Stimulated activated memory B cell treated with anti-CD40 and anti-IgM and Interleukin-4, amounts not matched to agents 10 μg/mL and 1 μg/mL and 100 μg/mL, for 72 hours (primary cell): ENCODE measurements around the gene GIGYF2.

ENCODE experiments used
- ATAC-seq: fragments of 150-1000 bp; cut with Tn5 transposase; 2 replicates; pipeline ENCODE4 v1.10.0; 2021
- H3K27ac Mint-ChIP-seq: one replicate; pipeline ENCODE4 v1.8.0; 2022; ENCODE audit warnings: mild to moderate bottlenecking, mixed read lengths
- H3K27me3 Mint-ChIP-seq: one replicate; pipeline ENCODE4 v1.8.0; 2022; ENCODE audit warnings: mixed read lengths
- H3K36me3 Mint-ChIP-seq: one replicate; pipeline ENCODE4 v1.8.0; 2022; ENCODE audit warnings: mixed read lengths
- H3K4me1 Mint-ChIP-seq: one replicate; pipeline ENCODE4 v1.8.0; 2022; ENCODE audit warnings: mixed read lengths
- H3K4me3 Mint-ChIP-seq: one replicate; pipeline ENCODE4 v1.8.0; 2022; ENCODE audit warnings: mild to moderate bottlenecking, moderate library complexity, mixed read lengths
- H3K9me3 Mint-ChIP-seq: one replicate; pipeline ENCODE4 v1.8.0; 2022; ENCODE audit warnings: mixed read lengths

GIGYF2 gene, protein sequence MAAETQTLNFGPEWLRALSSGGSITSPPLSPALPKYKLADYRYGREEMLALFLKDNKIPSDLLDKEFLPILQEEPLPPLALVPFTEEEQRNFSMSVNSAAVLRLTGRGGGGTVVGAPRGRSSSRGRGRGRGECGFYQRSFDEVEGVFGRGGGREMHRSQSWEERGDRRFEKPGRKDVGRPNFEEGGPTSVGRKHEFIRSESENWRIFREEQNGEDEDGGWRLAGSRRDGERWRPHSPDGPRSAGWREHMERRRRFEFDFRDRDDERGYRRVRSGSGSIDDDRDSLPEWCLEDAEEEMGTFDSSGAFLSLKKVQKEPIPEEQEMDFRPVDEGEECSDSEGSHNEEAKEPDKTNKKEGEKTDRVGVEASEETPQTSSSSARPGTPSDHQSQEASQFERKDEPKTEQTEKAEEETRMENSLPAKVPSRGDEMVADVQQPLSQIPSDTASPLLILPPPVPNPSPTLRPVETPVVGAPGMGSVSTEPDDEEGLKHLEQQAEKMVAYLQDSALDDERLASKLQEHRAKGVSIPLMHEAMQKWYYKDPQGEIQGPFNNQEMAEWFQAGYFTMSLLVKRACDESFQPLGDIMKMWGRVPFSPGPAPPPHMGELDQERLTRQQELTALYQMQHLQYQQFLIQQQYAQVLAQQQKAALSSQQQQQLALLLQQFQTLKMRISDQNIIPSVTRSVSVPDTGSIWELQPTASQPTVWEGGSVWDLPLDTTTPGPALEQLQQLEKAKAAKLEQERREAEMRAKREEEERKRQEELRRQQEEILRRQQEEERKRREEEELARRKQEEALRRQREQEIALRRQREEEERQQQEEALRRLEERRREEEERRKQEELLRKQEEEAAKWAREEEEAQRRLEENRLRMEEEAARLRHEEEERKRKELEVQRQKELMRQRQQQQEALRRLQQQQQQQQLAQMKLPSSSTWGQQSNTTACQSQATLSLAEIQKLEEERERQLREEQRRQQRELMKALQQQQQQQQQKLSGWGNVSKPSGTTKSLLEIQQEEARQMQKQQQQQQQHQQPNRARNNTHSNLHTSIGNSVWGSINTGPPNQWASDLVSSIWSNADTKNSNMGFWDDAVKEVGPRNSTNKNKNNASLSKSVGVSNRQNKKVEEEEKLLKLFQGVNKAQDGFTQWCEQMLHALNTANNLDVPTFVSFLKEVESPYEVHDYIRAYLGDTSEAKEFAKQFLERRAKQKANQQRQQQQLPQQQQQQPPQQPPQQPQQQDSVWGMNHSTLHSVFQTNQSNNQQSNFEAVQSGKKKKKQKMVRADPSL (N-terminal part only)

DNA sequence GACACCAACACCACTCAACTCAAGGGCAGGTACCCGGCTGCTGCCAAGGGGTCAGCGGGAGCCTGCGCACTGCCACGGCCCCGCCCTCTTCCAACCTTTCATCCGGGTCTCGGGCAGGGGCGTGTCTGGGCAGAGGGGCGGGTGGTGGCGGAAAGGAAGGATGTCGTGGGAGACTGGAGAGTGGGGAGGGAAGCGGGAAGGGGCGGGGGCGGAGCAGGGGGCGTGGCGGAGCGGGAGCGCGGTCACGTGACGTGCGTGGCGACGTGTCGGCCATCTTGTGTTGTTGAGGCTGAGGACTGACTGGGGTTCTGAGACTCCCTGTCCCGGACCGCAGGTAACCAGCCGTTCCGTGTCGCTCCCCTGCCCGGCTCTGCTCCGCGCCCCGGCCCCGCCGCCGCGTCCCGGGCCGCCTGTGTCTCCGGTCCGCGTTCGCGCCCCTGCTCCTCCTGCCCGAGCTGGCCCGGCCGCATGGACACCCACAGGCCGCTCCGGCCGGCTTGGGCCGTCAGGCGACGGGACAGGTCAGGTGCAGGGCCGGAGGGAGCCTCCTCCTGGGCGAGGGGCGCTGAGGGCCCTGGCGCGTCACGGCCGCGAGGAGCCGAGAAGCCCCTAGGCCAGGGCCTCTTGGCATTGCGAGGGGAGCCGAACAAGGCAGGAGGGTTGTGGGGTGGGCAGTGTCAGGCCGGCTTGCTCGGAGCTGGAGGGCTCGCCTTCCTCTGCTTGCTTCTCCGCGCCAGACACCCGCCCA lies at the start of gene GIGYF2:
TSS of gene GIGYF2 (plus strand) at position 273 of the 748 bp plus-strand sequence. CDS start 37,867 bp downstream, outside the sequence.
- Mint-ChIP-seq H3K9me3 (peaks cover 5% of the 10 kb centered on the region), H3K36me3 (peaks cover 19% of the 10 kb centered on the region), H3K4me3 (peak within 1 kb of the TSS; percentile 96), H3K27ac (peak within 1 kb of the TSS; percentile 86), H3K4me1 (peaks cover 29% of the 10 kb centered on the region), H3K27me3 (no peaks in the 10 kb centered on the region)
- ATAC-seq: peak; percentile 95

DNA sequence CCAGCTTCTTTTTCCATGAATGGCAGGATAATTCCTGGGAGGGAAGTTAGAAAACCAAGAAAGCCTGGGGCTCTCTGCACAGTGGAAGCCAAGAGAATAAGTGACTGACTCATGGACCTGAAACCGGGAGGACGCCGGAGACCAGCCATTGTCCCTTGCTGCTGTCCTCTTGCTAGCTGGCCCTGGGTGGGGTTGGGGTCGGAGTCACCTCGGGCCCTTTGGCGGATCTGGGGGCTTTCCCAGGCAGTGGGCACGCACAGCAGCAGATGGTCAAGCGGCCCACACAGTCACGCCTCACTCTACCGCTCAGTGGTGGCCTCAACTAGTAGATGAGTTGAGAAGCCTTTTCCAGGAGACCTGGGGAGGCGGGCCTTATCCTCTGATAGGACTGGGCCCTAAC lies 48.1 kb upstream of the GIGYF2 start:
- no peak for ATAC-seq
- Mint-ChIP-seq H3K27ac (no peak overlapping the region), H3K27me3 (peaks cover 30% of the 10 kb centered on the region), H3K36me3 (no peaks in the 10 kb centered on the region), H3K9me3 (no peaks in the 10 kb centered on the region), H3K4me3 (no peak overlapping the region), H3K4me1 (no peaks in the 10 kb centered on the region)

DNA sequence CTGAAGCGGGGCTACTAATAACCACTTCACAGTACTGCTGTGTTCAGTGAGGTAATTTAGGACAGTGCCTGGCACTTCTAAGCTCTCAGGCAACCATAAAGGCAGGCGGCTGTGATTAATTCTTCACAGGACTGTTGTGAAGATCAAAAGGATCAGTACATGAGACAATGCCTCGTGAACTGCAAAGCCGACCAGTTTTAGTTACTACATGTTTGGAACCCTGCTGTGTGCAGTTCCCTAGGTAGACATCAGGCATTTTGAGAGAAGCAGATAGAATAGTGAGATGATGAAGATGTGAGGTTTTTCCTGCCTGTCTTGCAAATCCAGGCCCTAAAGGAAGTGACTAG lies 44.7 kb upstream of the GIGYF2 start:
- H3K4me3 Mint-ChIP-seq: no peak overlapping the region
- H3K4me1 Mint-ChIP-seq: no peaks in the 10 kb centered on the region
- no peak overlapping the region for H3K27ac Mint-ChIP-seq
- H3K9me3 Mint-ChIP-seq: no peaks in the 10 kb centered on the region
- peaks cover 18% of the 10 kb centered on the region for H3K27me3 Mint-ChIP-seq
- no peak for ATAC-seq
- H3K36me3 Mint-ChIP-seq: no peaks in the 10 kb centered on the region

- H3K9me3 Mint-ChIP-seq: no peaks in the 10 kb centered on the region
- no peak overlapping the region for H3K27ac Mint-ChIP-seq
- no peak overlapping the region for H3K4me3 Mint-ChIP-seq
- no peaks in the 10 kb centered on the region for H3K36me3 Mint-ChIP-seq
- no peaks in the 10 kb centered on the region for H3K4me1 Mint-ChIP-seq
- ATAC-seq: no peak
- H3K27me3 Mint-ChIP-seq: peaks cover 9% of the 10 kb centered on the region
Observed at GRCh38 chr2:232653441-232653840, 43.7 kb upstream of the GIGYF2 start.

GRCh38 chr2:232655392-232655791 lies 41.7 kb upstream of the GIGYF2 start:
- Mint-ChIP-seq H3K36me3 (no peaks in the 10 kb centered on the region), H3K9me3 (no peaks in the 10 kb centered on the region), H3K4me3 (no peak overlapping the region), H3K27ac (no peak overlapping the region), H3K27me3 (peaks cover 22% of the 10 kb centered on the region), H3K4me1 (no peaks in the 10 kb centered on the region)
- ATAC-seq: no peak

DNA sequence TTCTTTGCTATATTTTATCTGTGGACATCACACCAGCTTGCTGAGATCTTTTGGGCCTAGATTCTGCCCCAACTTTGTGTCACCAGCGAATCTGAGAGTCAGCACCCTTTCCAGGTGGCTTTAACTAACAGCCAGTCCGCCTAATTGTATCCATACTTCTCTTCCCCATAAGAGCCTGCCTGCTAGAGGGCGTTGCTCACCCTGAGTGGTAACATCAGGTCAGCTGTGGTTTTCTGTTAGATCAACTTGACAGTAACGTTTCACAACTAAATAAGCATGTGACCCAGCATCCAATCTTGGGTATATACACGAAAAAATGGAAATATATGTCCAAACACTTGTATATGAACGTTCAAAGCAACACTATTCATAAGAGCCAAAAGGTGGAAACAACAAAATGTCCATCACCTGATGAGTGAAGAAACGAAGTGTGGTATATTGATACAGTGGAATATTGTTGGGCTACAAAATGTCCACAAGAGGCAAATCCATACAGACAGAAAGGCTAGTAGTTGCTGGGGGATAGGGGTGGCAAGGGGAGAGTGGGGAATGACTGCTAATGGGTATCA lies 38.8 kb upstream of the GIGYF2 start:
- ATAC-seq: no peak
- no peak overlapping the region for H3K27ac Mint-ChIP-seq
- no peaks in the 10 kb centered on the region for H3K9me3 Mint-ChIP-seq
- no peaks in the 10 kb centered on the region for H3K36me3 Mint-ChIP-seq
- no peaks in the 10 kb centered on the region for H3K4me1 Mint-ChIP-seq
- peaks cover 22% of the 10 kb centered on the region for H3K27me3 Mint-ChIP-seq
- H3K4me3 Mint-ChIP-seq: no peak overlapping the region

DNA sequence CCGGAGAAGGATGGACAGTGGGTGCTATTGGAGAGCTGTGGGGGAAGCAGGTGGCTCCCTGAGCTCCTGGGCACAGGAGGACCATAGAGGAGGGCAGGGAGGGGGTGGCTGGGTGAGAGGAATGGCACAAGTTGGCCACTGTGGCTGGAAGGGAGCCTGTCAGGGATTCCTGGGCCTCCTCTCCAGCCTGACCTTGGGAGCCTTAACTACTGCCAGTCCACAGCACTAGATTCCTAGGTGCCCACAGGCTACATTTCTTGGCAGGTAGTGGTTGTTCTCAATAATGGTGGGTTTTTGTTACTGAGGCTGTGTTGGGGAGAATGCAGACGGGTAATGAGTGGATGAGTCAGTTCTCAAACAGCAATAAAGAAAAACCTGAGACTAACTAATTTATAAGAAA lies 37.8 kb upstream of the GIGYF2 start:
- no peaks in the 10 kb centered on the region for H3K4me1 Mint-ChIP-seq
- H3K27ac Mint-ChIP-seq: no peak overlapping the region
- ATAC-seq: no peak
- no peak overlapping the region for H3K4me3 Mint-ChIP-seq
- H3K27me3 Mint-ChIP-seq: peaks cover 22% of the 10 kb centered on the region
- no peaks in the 10 kb centered on the region for H3K36me3 Mint-ChIP-seq
- no peaks in the 10 kb centered on the region for H3K9me3 Mint-ChIP-seq

- Mint-ChIP-seq H3K4me1 (no peaks in the 10 kb centered on the region), H3K4me3 (no peak overlapping the region), H3K36me3 (no peaks in the 10 kb centered on the region), H3K9me3 (no peaks in the 10 kb centered on the region), H3K27ac (no peak overlapping the region), H3K27me3 (peaks cover 15% of the 10 kb centered on the region)
- no peak for ATAC-seq
Observed at GRCh38 chr2:232662486-232663260, 34.5 kb upstream of the GIGYF2 start.

DNA sequence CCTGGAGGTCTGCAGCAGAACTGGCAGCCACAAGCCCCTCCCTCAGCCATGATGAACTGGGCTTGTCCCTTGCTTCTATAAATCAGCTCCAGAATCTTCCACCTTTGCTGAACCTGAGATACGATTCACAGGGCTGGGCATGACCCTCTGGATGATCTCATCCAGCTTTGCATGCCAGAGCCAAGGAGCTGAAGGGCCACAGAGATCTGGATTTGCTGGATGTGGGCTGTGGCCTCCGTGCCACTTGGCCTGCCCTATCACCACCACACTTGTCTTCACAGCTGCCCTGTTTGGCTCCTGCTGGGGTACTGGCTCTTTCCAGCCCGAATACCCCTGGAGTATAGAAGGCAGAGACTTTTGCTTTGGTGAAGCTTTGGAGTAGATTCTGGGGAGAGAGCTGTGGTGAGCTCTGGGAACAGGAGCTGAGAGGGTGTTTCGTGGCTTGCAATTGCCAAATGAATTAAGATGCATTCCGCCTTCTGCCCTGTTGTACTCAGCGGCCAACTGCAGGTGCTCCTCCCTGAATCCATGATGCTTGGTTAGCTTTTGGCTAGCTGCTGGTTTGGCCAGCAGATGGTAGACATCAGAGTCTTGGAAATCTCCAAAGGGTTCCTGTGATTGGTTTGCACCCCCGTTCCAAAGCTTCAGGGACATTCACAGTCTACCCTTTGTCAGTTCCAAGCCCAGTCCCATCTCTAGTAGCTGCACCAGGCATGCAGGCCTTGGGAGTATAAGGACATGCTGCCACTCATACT lies 30.9 kb upstream of the GIGYF2 start:
- Mint-ChIP-seq H3K36me3 (no peaks in the 10 kb centered on the region), H3K27ac (no peak overlapping the region), H3K27me3 (peaks cover 26% of the 10 kb centered on the region), H3K4me1 (no peaks in the 10 kb centered on the region), H3K9me3 (no peaks in the 10 kb centered on the region), H3K4me3 (no peak overlapping the region)
- ATAC-seq: no peak

DNA sequence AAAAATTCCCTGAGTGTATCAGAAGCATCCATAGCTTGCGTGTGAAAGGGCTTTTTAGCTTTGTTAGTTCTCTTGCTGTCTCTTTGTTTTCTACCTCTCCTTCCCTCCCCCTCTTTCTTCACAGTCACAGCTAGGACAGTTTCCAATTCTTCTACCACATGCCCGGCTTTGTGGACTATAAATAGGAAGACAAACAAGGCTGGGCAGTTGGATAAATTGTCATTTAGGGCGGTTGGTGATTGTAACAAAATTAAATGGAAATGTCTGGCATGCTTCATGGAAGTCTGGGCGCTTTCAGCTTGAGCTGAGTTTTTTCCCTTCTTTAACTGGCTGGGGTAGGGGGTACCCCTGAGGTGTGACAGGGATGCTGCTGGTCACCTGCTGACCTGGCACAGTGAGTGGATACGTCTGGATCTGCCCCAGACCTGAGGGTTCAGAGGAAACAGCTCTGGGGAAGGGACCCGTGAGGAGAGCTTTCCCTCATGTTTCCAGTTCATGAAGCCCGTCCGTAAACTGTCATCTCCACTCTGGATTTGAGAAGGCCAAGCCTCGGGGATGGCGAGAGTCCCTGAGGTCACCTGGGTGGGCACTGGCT lies 29.0 kb upstream of the GIGYF2 start:
- Mint-ChIP-seq H3K4me1 (no peaks in the 10 kb centered on the region), H3K4me3 (no peak overlapping the region), H3K27me3 (peaks cover 26% of the 10 kb centered on the region), H3K27ac (no peak overlapping the region), H3K36me3 (no peaks in the 10 kb centered on the region), H3K9me3 (no peaks in the 10 kb centered on the region)
- no peak for ATAC-seq

- H3K9me3 Mint-ChIP-seq: no peaks in the 10 kb centered on the region
- H3K4me1 Mint-ChIP-seq: no peaks in the 10 kb centered on the region
- no peak overlapping the region for H3K4me3 Mint-ChIP-seq
- peaks cover 26% of the 10 kb centered on the region for H3K27me3 Mint-ChIP-seq
- ATAC-seq: no peak
- H3K27ac Mint-ChIP-seq: no peak overlapping the region
- no peaks in the 10 kb centered on the region for H3K36me3 Mint-ChIP-seq
Observed at GRCh38 chr2:232668805-232669444, 28.2 kb upstream of the GIGYF2 start.

GRCh38 chr2:232672588-232672987 lies 24.5 kb upstream of the GIGYF2 start:
- Mint-ChIP-seq H3K27me3 (peaks cover 52% of the 10 kb centered on the region), H3K9me3 (no peaks in the 10 kb centered on the region), H3K4me1 (no peaks in the 10 kb centered on the region), H3K36me3 (no peaks in the 10 kb centered on the region), H3K27ac (no peak overlapping the region), H3K4me3 (no peak overlapping the region)
- ATAC-seq: no peak

GRCh38 chr2:232674491-232674890 lies 22.6 kb upstream of the GIGYF2 start:
- Mint-ChIP-seq H3K27ac (no peak overlapping the region), H3K36me3 (no peaks in the 10 kb centered on the region), H3K4me1 (no peaks in the 10 kb centered on the region), H3K4me3 (no peak overlapping the region), H3K27me3 (peaks cover 45% of the 10 kb centered on the region), H3K9me3 (no peaks in the 10 kb centered on the region)
- ATAC-seq: no peak
